Endothelial cell of coronary artery (primary cell): ENCODE results near the gene FAM72B. TPM values are rescaled to one million over a fixed set of nuclear protein-coding genes. Genes with fewer than 3 reads are reported as not detected.

Source experiments
- total RNA-seq: library from RNA; depleted of rRNA; stranded (reverse); fragments of >200 nt; gene quantifications from 2 replicates; pipeline ENCODE4 v1.2.3, GENCODE V29; 2014

Gene FAM72B
- 1.8 and 3.6 TPM in 2 replicates for total RNA-seq

DNA sequence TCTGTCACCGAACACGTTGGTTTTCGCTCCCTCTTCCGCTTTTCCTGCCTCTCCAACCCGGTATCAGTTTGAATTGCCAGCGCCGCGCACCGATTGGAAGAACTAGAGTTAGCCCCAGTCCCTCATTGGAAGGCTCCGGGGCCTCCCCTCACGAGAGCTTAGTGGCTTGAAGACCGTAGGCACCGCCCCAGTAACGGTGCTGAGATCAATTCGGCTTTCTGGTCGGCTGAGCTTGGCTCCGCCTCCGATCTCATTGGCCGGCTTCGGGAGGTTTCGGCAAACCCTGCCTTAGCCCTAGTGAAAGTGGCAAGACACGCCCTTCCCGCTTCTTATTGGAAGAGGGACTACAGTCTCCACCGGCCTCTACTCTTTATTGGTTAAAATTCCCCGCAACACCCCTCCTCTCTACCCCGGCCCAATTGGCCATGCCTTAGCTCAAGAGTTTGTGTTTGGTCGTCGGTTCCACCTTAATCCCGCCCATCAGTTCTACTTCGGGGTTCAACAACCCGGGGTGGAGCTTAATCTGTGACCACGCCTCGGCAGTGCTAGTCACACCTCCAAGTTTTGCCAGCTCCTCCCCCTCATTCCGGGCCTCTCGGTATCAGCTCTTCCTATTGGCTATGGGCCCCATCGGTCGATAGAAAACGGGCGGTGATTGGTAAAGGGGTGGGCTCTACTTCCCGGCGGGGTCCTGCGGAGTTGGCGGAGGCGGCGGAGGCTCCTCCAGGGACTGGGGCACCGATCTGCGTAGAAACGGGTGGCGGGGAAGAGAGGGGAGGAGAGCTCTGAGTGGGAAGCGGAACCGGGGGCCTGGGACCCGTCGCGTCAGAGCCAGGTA, at the start of gene FAM72B, which contains the start of gene SRGAP2C:
FAM72B (minus strand) TSS at position 51 of the 838 bp plus-strand sequence. CDS start 851 bp downstream, outside the sequence.
SRGAP2C (plus strand) TSS at position 686 of the 838 bp plus-strand sequence. CDS start 2,472 bp downstream, outside the sequence.

Other genes starting within 250 kb of the FAM72B start
- 20.7 and 27.5 TPM in 2 replicates for gene SRGAP2C, start 635 bp upstream of the FAM72B start, total RNA-seq